GM12878 (cell line): Measurements from ENCODE around the gene ANKRD28. TPM values are rescaled to one million over a fixed set of nuclear protein-coding genes. Genes with fewer than 3 reads are reported as not detected.

Experiments
- ATAC-seq: fragments of 200-7000 bp; cut with Tn5 transposase; 3 replicates; pipeline ENCODE4 v1.9.1; 2020; ENCODE audit warnings: mild to moderate bottlenecking, moderate library complexity
- BruUV-seq: library from RNA; stranded (reverse); fragments of 400-500 nt; replicated peaks from 2 replicates; lab custom pipeline; 2021; lab: Mats Ljungman, UMichigan
- CTCF ChIA-PET: fragments of 300-600 bp; sonication (Branson Sonifier 250); formaldehyde crosslinking; extraction: SDS; loops from one replicate; lab custom pipeline; 2021; ENCODE audit warnings: inconsistent platforms; lab: Yijun Ruan, JAX
- POLR2A ChIA-PET: fragments of 350-600 bp; formaldehyde crosslinking; extraction: SDS; loops from one replicate; lab custom pipeline; 2021; ENCODE audit warnings: inconsistent platforms; lab: Charles Lee
- RAD21 ChIA-PET: fragments of 300-600 bp; sonication (Branson Sonifier 250); formaldehyde crosslinking; loops from one replicate; lab custom pipeline; 2023; ENCODE audit warnings: antibody characterized with exemption; ENCODE audit not compliant: unreplicated experiment; lab: Charles Lee
- SMC1A ChIA-PET: fragments of 300-600 bp; sonication (Branson Sonifier 250); formaldehyde crosslinking; loops from one replicate; lab custom pipeline; 2023; ENCODE audit not compliant: unreplicated experiment, uncharacterized antibody; lab: Charles Lee
- DNase-seq: peaks from one replicate; pipeline ENCODE4 v3.0.0-alpha.2; 2011; ENCODE audit warnings: low read depth, low spot score
- FAIRE-seq: peaks from 3 replicates; lab custom pipeline; 2011; peaks lifted over from hg19 to GRCh38; lab: Jason Lieb, UNC
- H2AFZ ChIP-seq: 2 replicates; pipeline ENCODE4 v1.6.0; 2011; ENCODE audit warnings: low read depth, low read length, control low read depth; ENCODE audit not compliant: control insufficient read depth
- H3K27ac ChIP-seq: 2 replicates; pipeline ENCODE4 v1.5.1; 2011; ENCODE audit warnings: control low read depth; ENCODE audit not compliant: control insufficient read depth, insufficient read depth
- H3K27me3 ChIP-seq, 2 experiments: replicated peaks in 1 of 2; 2 replicates each; pipeline versions ENCODE4 v1.6.0 to v1.6.1; 2011; ENCODE audit warnings: low read length in 1 of 2; ENCODE audit not compliant: control insufficient read depth in 2 of 2, insufficient read depth in 2 of 2
- H3K36me3 ChIP-seq, 2 experiments: 2 replicates each; pipeline ENCODE4 v1.5.1; 2011; ENCODE audit warnings: low read length in 1 of 2; ENCODE audit not compliant: control insufficient read depth in 2 of 2, insufficient read depth in 2 of 2
- H3K4me1 ChIP-seq: 2 replicates; pipeline ENCODE4 v1.6.1; 2011; ENCODE audit warnings: mild to moderate bottlenecking, low read length, moderate library complexity, mixed read lengths; ENCODE audit not compliant: control insufficient read depth, insufficient read depth
- H3K4me2 ChIP-seq: 2 replicates; pipeline ENCODE4 v1.6.0; 2011; ENCODE audit warnings: control low read depth; ENCODE audit not compliant: control insufficient read depth, insufficient read depth
- H3K4me3 ChIP-seq: fragments of 200-600 bp; sonication (generic); 2 replicates; pipeline ENCODE4 v1.5.1; 2016
- H3K79me2 ChIP-seq: 2 replicates; pipeline ENCODE4 v1.6.0; 2011; ENCODE audit warnings: low read length; ENCODE audit not compliant: control insufficient read depth, insufficient read depth
- H3K9ac ChIP-seq: 2 replicates; pipeline ENCODE4 v1.8.0; 2011; ENCODE audit warnings: low read length, control low read depth, mixed read lengths; ENCODE audit not compliant: control insufficient read depth, insufficient read depth
- H3K9me3 ChIP-seq: replicated peaks from 3 replicates; pipeline ENCODE4 v1.5.1; 2011; ENCODE audit warnings: mild to moderate bottlenecking, low read length; ENCODE audit not compliant: control insufficient read depth, insufficient read depth
- H4K20me1 ChIP-seq: 2 replicates; pipeline ENCODE4 v1.6.0; 2011; ENCODE audit not compliant: control insufficient read depth, insufficient read depth
- ASH2L ChIP-seq: fragments of 300-600, 200-600 bp; sonication (generic); IDR thresholded peaks from 2 replicates; pipeline ENCODE4 v1.6.1; 2017; ENCODE audit warnings: low read depth, mild to moderate bottlenecking, borderline replicate concordance
- ATF7 ChIP-seq: fragments of 450-650 bp; IDR thresholded peaks from 2 replicates; pipeline ENCODE4 v1.6.1; 2016; ENCODE audit warnings: low read depth, mild to moderate bottlenecking
- DPF2 ChIP-seq: fragments of 450-650 bp; IDR thresholded peaks from 2 replicates; pipeline ENCODE4 v1.6.1; 2017; ENCODE audit warnings: mild to moderate bottlenecking
- HDAC6 ChIP-seq: fragments of 200-600 bp; sonication (generic); IDR thresholded peaks from one replicate; pipeline ENCODE4 v1.8.0; 2017; ENCODE audit warnings: antibody characterized with exemption; ENCODE audit not compliant: unreplicated experiment
- JUND ChIP-seq: IDR thresholded peaks from 2 replicates; pipeline ENCODE4 v1.6.1; 2012; ENCODE audit warnings: low read depth, mild to moderate bottlenecking, low read length, improper control_type of control experiment, moderate library complexity
- MXI1 ChIP-seq: fragments of 150-350 bp; IDR thresholded peaks from 2 replicates; pipeline ENCODE4 v1.6.1; 2011; ENCODE audit warnings: low read depth, mild to moderate bottlenecking, inconsistent platforms, low read length, improper control_type of control experiment
- NR2C1 ChIP-seq: fragments of 450-650 bp; IDR thresholded peaks from 2 replicates; pipeline ENCODE4 v1.6.1; 2017; ENCODE audit warnings: antibody characterized with exemption, mild to moderate bottlenecking, moderate library complexity
- PKNOX1 ChIP-seq: fragments of 450-650 bp; IDR thresholded peaks from 2 replicates; pipeline ENCODE4 v1.6.1; 2016; ENCODE audit warnings: mild to moderate bottlenecking
- PML ChIP-seq: IDR thresholded peaks from 2 replicates; pipeline ENCODE4 v1.6.1; 2012; ENCODE audit warnings: low read length, inconsistent platforms
- RB1 ChIP-seq: fragments of 450-650 bp; formaldehyde crosslinking; IDR thresholded peaks from 2 replicates; pipeline ENCODE4 v1.6.1; 2017; ENCODE audit warnings: mild to moderate bottlenecking, borderline replicate concordance
- RFX5 ChIP-seq: IDR thresholded peaks from 2 replicates; pipeline ENCODE4 v1.6.1; 2011; ENCODE audit warnings: low read depth, low read length, improper control_type of control experiment
- RUNX3 ChIP-seq: IDR thresholded peaks from 2 replicates; pipeline ENCODE4 v1.6.1; 2012; ENCODE audit warnings: low read length, inconsistent platforms
- ZBTB33 ChIP-seq: fragments of 450-650 bp; IDR thresholded peaks from 2 replicates; pipeline ENCODE4 v1.6.1; 2017; ENCODE audit warnings: mild to moderate bottlenecking
- ZNF384 ChIP-seq: IDR thresholded peaks from 2 replicates; pipeline ENCODE4 v1.6.1; 2012; ENCODE audit warnings: low read depth, mild to moderate bottlenecking, low read length, improper control_type of control experiment, borderline replicate concordance
- ZNF687 ChIP-seq: fragments of 450-650 bp; IDR thresholded peaks from 2 replicates; pipeline ENCODE4 v1.6.1; 2017; ENCODE audit warnings: mild to moderate bottlenecking, moderate library complexity
- ZSCAN29 ChIP-seq: fragments of 450-650 bp; IDR thresholded peaks from 2 replicates; pipeline ENCODE4 v1.6.1; 2017; ENCODE audit warnings: mild to moderate bottlenecking, moderate library complexity
- WGBS: methylation state at CpG from one replicate; pipeline ENCODE4 v1.1.6; 2016; ENCODE audit warnings: low lambda C conversion rate; ENCODE audit not compliant: insufficient replicate concordance, insufficient coverage; ENCODE audit errors: missing lambda C conversion rate; 5-methylcytosine and 5-hydroxymethylcytosine counted together
- in situ Hi-C: fragments of 300-500 bp; cut with MboI; formaldehyde crosslinking; loops from 9 replicates; pipeline ENCODE4 v1.14.3; 2018; ENCODE audit warnings: mixed read lengths
- intact Hi-C: fragments of 100-400 bp; cut with micrococcal nuclease; formaldehyde crosslinking; loops from one replicate; pipeline ENCODE4 v1.14.2; 2022; ENCODE audit not compliant: unreplicated experiment
- polyA plus RNA-seq, 11 experiments: library from polyadenylated mRNA; depleted of rRNA in 4 of 11; unstranded in 6 of 11; stranded (reverse) in 5 of 11; fragments of >200 nt; fragmentation: Nextera tagmentation in 4 of 11; fragmentation: Illumina TruSeq in 1 of 11; extraction: Ambion mirVana in 4 of 11; extraction: Trizol in 1 of 11; gene quantifications; 1 replicate in 1 of 11; 2 replicates in 10 of 11; pipeline versions ENCODE4 v1.2.1 to v1.2.3, GENCODE V29; 2011 to 2016; ENCODE audit warnings: inconsistent platforms in 2 of 11, missing spikeins in 2 of 11, low read depth in 1 of 11
- total RNA-seq, 4 experiments: library from RNA; depleted of rRNA in 3 of 4; stranded (reverse); fragments of >200 nt in 3 of 4; fragmentation: Illumina TruSeq in 1 of 4; extraction: Trizol in 1 of 4; gene quantifications; 2 replicates each; pipeline versions ENCODE4 v1.2.1 to v1.2.3, GENCODE V29; 2013 to 2021

ANKRD28 gene
- total and polyA plus RNA-seq, 10 of the 15 experiments (the other 5 are each of a cell fraction or from before 2014, with no cell fraction given) = 11.2 to 105 (median 38.3) TPM

- Histone ChIP-seq H3K4me1 (peaks cover 12% of the 10 kb centered on the region), H4K20me1 (no peaks in the 10 kb centered on the region), H3K27ac (peak overlapping the region; percentile 51), H2AFZ (peak overlapping the region; percentile 74), H3K27me3 (no peaks in the 10 kb centered on the region), H3K36me3 (no peaks in the 10 kb centered on the region), H3K4me3 (peak overlapping the region; percentile 65; the same call in 1 of the 2 replicates), H3K4me2 (peak overlapping the region; percentile 58), H3K9ac (peak overlapping the region; percentile 48; the same call in 1 of the 2 replicates), H3K9me3 (no peaks in the 10 kb centered on the region), H3K79me2 (no peaks in the 10 kb centered on the region)
- BruUV-seq = no TSS peak
- WGBS = 35% methylated on average over 8 of the region's 8 CpGs
- SMC1A ChIA-PET = interaction anchor here (0.6 to 14.5 kb wide), 42 partner anchors 8 to 881 kb away, joined by 3 to 362 read pairs (median 5); partner anchors contain the start of genes ANKRD28, BTD and HACL1
- FAIRE-seq (no peak), ATAC-seq (peak; percentile 80), DNase-seq (no peak)
- CTCF ChIA-PET = interaction anchor here (0.7 to 7.5 kb wide), 41 partner anchors 13 to 618 kb away, joined by 3 to 288 read pairs (median 5); partner anchors contain the start of gene ANKRD28
- POLR2A ChIA-PET = interaction anchor here (0.5 to 2.8 kb wide), 12 partner anchors 16 to 182 kb away, joined by 3 to 12 read pairs (median 4); partner anchors contain the start of genes ANKRD28, BTD and HACL1
- in situ Hi-C loops = no loop called here
- intact Hi-C loops = loop anchor here (1.0 to 10.0 kb wide), 4 partner anchors 37 to 617 kb away; partner anchors contain the start of gene GALNT15
- RAD21 ChIA-PET = interaction anchor here (0.7 to 8.2 kb wide), 39 partner anchors 8 to 617 kb away, joined by 3 to 248 read pairs (median 5); partner anchors contain the start of genes ANKRD28, BTD, CAPN7 and HACL1
- TF ChIP-seq ZSCAN29 (no peak), ATF7 (peak; percentile 10; the same call in 1 of the 2 replicates), ASH2L (no peak), NR2C1 (peak; percentile 73), RFX5 (no peak), JUND (no peak), HDAC6 (no peak), PKNOX1 (peak; percentile 96), RUNX3 (peak; percentile 43), DPF2 (0 out of 2 replicates have a peak, but pooled peaks have one; percentile 20), MXI1 (no peak), RB1 (no peak; the same call in 1 of the 2 replicates), ZNF687 (no peak), ZNF384 (no peak), ZBTB33 (no peak), PML (no peak)
Measured at GRCh38 chr3:15630646-15631350, 167.0 kb downstream of the ANKRD28 start.
